ENCODE data around the gene DDA1. TPM values are rescaled to one million over a fixed set of nuclear protein-coding genes. Genes with fewer than 3 reads are reported as not detected.

Gene DDA1
- total RNA-seq, 4 donors from 2014 or later: 4.6 to 23.5 (median 9.5) TPM

DNA sequence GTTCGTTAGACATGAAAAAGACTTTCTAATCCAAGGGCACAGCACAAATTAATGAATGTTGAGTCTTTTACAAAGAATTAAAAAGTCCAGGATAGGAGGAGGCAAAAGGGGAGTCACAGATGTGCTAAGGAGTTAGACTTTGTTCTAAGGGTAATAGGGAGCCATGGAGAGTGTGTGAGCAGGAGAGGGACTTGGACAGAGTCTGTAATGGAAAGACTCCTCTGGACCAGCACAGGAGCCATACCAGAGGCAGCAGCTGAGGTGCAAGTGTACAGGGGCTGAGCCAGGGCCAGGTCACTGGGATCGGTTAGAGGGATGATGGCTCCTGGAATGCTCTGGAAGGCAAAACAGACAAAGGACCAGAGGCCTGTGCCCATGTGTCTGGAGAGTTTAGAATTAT lies 38.5 kb downstream of the DDA1 start:
- no peak for TF ChIP-seq CTCF (IDR thresholded peaks at IDR 0.05; ENCODE audit: low read depth)

GRCh38 chr19:17348700-17349099 lies 39.3 kb downstream of the DDA1 start:
- no peak for TF ChIP-seq CTCF (IDR thresholded peaks at IDR 0.05; ENCODE audit: low read depth)

- no peak for TF ChIP-seq CTCF (IDR thresholded peaks at IDR 0.05; ENCODE audit: low read depth)
Measured at GRCh38 chr19:17351815-17352435, 42.6 kb downstream of the DDA1 start.

DNA sequence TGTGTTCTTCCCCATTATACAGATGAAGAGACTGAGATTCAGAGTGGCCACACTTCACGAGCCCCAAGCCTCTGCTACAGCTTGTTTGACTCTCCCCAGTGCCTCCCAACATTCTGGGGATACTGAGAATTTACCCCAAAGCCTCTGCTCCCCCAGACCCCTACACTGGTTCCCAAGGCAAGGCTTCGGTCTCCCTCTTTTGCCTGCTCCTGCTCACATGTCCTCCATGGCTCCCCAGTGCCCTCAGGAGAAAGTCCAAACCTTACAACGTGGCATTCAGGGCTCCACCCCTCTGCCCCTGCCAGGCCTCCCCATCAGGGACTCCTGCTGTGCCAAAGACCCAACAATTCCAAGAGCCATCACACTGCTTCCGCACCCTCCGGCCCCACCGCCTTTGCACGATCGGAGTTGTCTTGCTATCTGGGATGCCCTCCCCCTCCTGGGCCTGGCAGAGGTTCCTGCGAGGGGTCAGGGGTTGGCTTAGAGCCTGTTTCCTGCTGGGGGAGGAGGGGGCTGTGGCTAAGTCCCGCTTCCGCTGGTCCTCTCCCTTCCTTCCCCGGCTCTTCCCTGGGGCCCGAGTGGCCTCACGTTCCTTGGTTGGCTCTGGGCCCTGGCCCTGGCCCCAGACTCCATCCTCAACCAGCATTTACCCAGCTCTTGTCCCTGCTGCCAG lies 43.4 kb downstream of the DDA1 start:
- TF ChIP-seq CTCF (IDR thresholded peaks at IDR 0.05; ENCODE audit: low read depth): no peak

- TF ChIP-seq CTCF (IDR thresholded peaks at IDR 0.05; ENCODE audit: low read depth): no peak
Measured at GRCh38 chr19:17353386-17353785, 44.0 kb downstream of the DDA1 start.

- TF ChIP-seq CTCF (IDR thresholded peaks at IDR 0.05; ENCODE audit: low read depth): no peak
Measured at GRCh38 chr19:17357078-17357666, 47.8 kb downstream of the DDA1 start.

- TF ChIP-seq CTCF (IDR thresholded peaks at IDR 0.05; ENCODE audit: low read depth): no peak
Measured at GRCh38 chr19:17357724-17358123, 48.4 kb downstream of the DDA1 start.

All from subcutaneous adipose tissue (tissue), 4 donors.